Measurements from ENCODE around the gene SOWAHB. TPM values are rescaled to one million over a fixed set of nuclear protein-coding genes. Genes with fewer than 3 reads are reported as not detected.

Gene SOWAHB
- polyA plus RNA-seq, 1 donor from 2014 or later, result not detected

GRCh38 chr4:76898385-76898692, 395 bp upstream of the SOWAHB start:
- no peak for TF ChIP-seq CTCF (IDR thresholded peaks at IDR 0.05; ENCODE audit: poor library complexity, severe bottlenecking)
- no peak for TF ChIP-seq RAD21 (conservative IDR thresholded peaks at IDR 0.05)
- no peak for TF ChIP-seq POLR2AphosphoS5 (IDR thresholded peaks at IDR 0.05)
- no peak for TF ChIP-seq TAF1 (IDR thresholded peaks at IDR 0.05; ENCODE audit: low read depth)
- Histone ChIP-seq H3K36me3 (ENCODE audit: insufficient read depth, low read length) (no peaks in the 10 kb centered on the region), H3K9ac (ENCODE audit: low read length) (no peak overlapping the region), H3F3A (ENCODE audit: insufficient read depth, low read length, poor library complexity, severe bottlenecking) (no peaks in the 10 kb centered on the region), H3K4me2 (ENCODE audit: low read length) (no peak overlapping the region), H3K27me3 (ENCODE audit: insufficient read depth, low read depth, low read length) (peaks cover 54% of the 10 kb centered on the region), H3K27ac (ENCODE audit: low read length) (no peak overlapping the region), H3K9me3 (ENCODE audit: low read length) (no peaks in the 10 kb centered on the region), H2AFZ (ENCODE audit: low read depth, low read length) (no peak overlapping the region), H3K9me2 (ENCODE audit: insufficient read depth, low read length) (peaks cover 5% of the 10 kb centered on the region), H3K79me2 (replicated peaks; ENCODE audit: insufficient read depth, low read length) (no peaks in the 10 kb centered on the region), H3K4me3 (ENCODE audit: low read length) (peak overlapping the region; percentile 89), H4K20me1 (ENCODE audit: insufficient read depth) (no peaks in the 10 kb centered on the region)

GRCh38 chr4:76896614-76897535, 1.1 kb downstream of the SOWAHB start:
- Histone ChIP-seq H3K9me3 (ENCODE audit: low read length) (no peaks in the 10 kb centered on the region), H3K27me3 (ENCODE audit: insufficient read depth, low read depth, low read length) (peaks cover 54% of the 10 kb centered on the region), H4K20me1 (ENCODE audit: insufficient read depth) (no peaks in the 10 kb centered on the region), H3K4me3 (ENCODE audit: low read length) (peak overlapping the region; percentile 89), H3F3A (ENCODE audit: insufficient read depth, low read length, poor library complexity, severe bottlenecking) (no peaks in the 10 kb centered on the region), H2AFZ (ENCODE audit: low read depth, low read length) (peak overlapping the region; percentile 47), H3K27ac (ENCODE audit: low read length) (no peak overlapping the region), H3K9me2 (ENCODE audit: insufficient read depth, low read length) (peaks cover 5% of the 10 kb centered on the region), H3K79me2 (replicated peaks; ENCODE audit: insufficient read depth, low read length) (no peaks in the 10 kb centered on the region), H3K4me2 (ENCODE audit: low read length) (no peak overlapping the region), H3K36me3 (ENCODE audit: insufficient read depth, low read length) (no peaks in the 10 kb centered on the region), H3K9ac (ENCODE audit: low read length) (peak overlapping the region; percentile 66)
- TF ChIP-seq MXI1 (conservative IDR thresholded peaks at IDR 0.05; ENCODE audit: poor library complexity, severe bottlenecking), result no peak
- peak; percentile 18 for TF ChIP-seq SMC3 (conservative IDR thresholded peaks at IDR 0.05; ENCODE audit: poor library complexity)
- TF ChIP-seq EP300 (conservative IDR thresholded peaks at IDR 0.05; ENCODE audit: poor library complexity, severe bottlenecking), result no peak
- TF ChIP-seq EZH2 (IDR thresholded peaks at IDR 0.05; ENCODE audit: borderline replicate concordance, insufficient read depth, low read length, poor library complexity, severe bottlenecking), result no peak
- no peak for TF ChIP-seq POLR2AphosphoS5 (IDR thresholded peaks at IDR 0.05)
- no peak for TF ChIP-seq RAD21 (conservative IDR thresholded peaks at IDR 0.05)

- Histone ChIP-seq H3K9ac (ENCODE audit: low read length) (no peak overlapping the region), H3K27ac (ENCODE audit: low read length) (no peak overlapping the region), H3K4me2 (ENCODE audit: low read length) (no peak overlapping the region), H3F3A (ENCODE audit: insufficient read depth, low read length, poor library complexity, severe bottlenecking) (no peaks in the 10 kb centered on the region), H2AFZ (ENCODE audit: low read depth, low read length) (no peak overlapping the region), H3K9me2 (ENCODE audit: insufficient read depth, low read length) (peaks cover 5% of the 10 kb centered on the region), H3K9me3 (ENCODE audit: low read length) (no peaks in the 10 kb centered on the region), H3K36me3 (ENCODE audit: insufficient read depth, low read length) (no peaks in the 10 kb centered on the region), H3K79me2 (replicated peaks; ENCODE audit: insufficient read depth, low read length) (no peaks in the 10 kb centered on the region), H3K27me3 (ENCODE audit: insufficient read depth, low read depth, low read length) (peaks cover 54% of the 10 kb centered on the region), H4K20me1 (ENCODE audit: insufficient read depth) (no peaks in the 10 kb centered on the region), H3K4me3 (ENCODE audit: low read length) (peak overlapping the region; percentile 89)
- no peak for TF ChIP-seq POLR2AphosphoS5 (IDR thresholded peaks at IDR 0.05)
- TF ChIP-seq, protein P1, sequence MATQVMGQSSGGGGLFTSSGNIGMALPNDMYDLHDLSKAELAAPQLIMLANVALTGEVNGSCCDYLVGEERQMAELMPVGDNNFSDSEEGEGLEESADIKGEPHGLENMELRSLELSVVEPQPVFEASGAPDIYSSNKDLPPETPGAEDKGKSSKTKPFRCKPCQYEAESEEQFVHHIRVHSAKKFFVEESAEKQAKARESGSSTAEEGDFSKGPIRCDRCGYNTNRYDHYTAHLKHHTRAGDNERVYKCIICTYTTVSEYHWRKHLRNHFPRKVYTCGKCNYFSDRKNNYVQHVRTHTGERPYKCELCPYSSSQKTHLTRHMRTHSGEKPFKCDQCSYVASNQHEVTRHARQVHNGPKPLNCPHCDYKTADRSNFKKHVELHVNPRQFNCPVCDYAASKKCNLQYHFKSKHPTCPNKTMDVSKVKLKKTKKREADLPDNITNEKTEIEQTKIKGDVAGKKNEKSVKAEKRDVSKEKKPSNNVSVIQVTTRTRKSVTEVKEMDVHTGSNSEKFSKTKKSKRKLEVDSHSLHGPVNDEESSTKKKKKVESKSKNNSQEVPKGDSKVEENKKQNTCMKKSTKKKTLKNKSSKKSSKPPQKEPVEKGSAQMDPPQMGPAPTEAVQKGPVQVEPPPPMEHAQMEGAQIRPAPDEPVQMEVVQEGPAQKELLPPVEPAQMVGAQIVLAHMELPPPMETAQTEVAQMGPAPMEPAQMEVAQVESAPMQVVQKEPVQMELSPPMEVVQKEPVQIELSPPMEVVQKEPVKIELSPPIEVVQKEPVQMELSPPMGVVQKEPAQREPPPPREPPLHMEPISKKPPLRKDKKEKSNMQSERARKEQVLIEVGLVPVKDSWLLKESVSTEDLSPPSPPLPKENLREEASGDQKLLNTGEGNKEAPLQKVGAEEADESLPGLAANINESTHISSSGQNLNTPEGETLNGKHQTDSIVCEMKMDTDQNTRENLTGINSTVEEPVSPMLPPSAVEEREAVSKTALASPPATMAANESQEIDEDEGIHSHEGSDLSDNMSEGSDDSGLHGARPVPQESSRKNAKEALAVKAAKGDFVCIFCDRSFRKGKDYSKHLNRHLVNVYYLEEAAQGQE (IDR thresholded peaks at IDR 0.05; ENCODE audit: borderline replicate concordance), result no peak
Observed at GRCh38 chr4:76896048-76896447, 1.9 kb downstream of the SOWAHB start.
